ENCODE data around the gene WNT4. TPM values are rescaled to one million over a fixed set of nuclear protein-coding genes. Genes with fewer than 3 reads are reported as not detected.
"Not testable (repeated sequence)": the region's sequence is repeated elsewhere in the genome, so short reads cannot be mapped to it uniquely, and the experiment has no call there.

The WNT4 gene
- total RNA-seq, 4 donors from 2014 or later: 1.4 to 5.0 (median 2.5) TPM

- Histone ChIP-seq H3K27me3 (no peaks in the 10 kb centered on the region), H3K36me3 (peaks cover 0 to 77% (median 0%) of the 10 kb centered on the region in 3 donors), H3K9me3 (no peaks in the 10 kb centered on the region), H3K4me3 (no peak overlapping the region), H3K27ac (no peak overlapping the region), H3K4me1 (peaks cover 0 to 20% (median 10%) of the 10 kb centered on the region in 4 donors)
- TF ChIP-seq POLR2A (IDR thresholded peaks at IDR 0.05) (no peak), CTCF (IDR thresholded peaks at IDR 0.05) (no peak)
- no peak for DNase-seq
These were observed 49.4 kb downstream of the WNT4 start for GRCh38 chr1:22093513-22093912.

GRCh38 chr1:22092026-22092768 lies 50.7 kb downstream of the WNT4 start:
- H3K4me1 ChIP-seq: peaks cover 0 to 21% (median 12%) of the 10 kb centered on the region in 4 donors

DNA sequence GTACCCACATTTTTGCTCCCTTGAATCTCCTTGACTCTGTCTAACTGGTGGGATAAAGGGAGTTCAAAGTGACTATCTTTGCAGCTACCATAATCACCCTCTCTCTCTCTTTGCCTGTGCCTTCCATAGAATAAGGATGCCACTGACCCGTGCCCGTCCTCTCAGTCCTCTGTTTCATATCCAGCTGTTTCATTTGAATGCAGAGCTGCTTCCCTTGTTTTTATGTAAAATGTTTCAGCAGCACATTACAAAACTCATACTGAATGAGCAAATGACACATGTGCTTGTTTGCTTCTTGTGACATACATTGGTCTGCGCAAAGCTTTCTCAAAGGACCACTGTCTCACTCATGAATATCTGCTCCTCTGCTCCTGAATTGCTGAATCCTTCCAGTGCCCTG lies 52.0 kb downstream of the WNT4 start:
- Histone ChIP-seq H3K4me3 (no peak overlapping the region), H3K27me3 (no peaks in the 10 kb centered on the region), H3K27ac (no peak overlapping the region), H3K36me3 (peaks cover 0 to 73% (median 0%) of the 10 kb centered on the region in 3 donors), H3K9me3 (no peaks in the 10 kb centered on the region), H3K4me1 (peaks cover 0 to 21% (median 12%) of the 10 kb centered on the region in 4 donors)
- no peak for TF ChIP-seq CTCF (IDR thresholded peaks at IDR 0.05)
- TF ChIP-seq POLR2A (IDR thresholded peaks at IDR 0.05): no peak
- no peak for DNase-seq

More at GRCh38 chr1:22092026-22092768, 50.7 kb downstream of the WNT4 start:
- not testable (repeated sequence) for H3K27ac ChIP-seq, H3K9me3 ChIP-seq, H3K4me3 ChIP-seq, H3K27me3 ChIP-seq
- peak in 2 of 3 donors; percentile 58 to 65 for DNase-seq
- H3K36me3 ChIP-seq: peaks cover 0 to 73% (median 0%) of the 10 kb centered on the region in 3 donors

DNA sequence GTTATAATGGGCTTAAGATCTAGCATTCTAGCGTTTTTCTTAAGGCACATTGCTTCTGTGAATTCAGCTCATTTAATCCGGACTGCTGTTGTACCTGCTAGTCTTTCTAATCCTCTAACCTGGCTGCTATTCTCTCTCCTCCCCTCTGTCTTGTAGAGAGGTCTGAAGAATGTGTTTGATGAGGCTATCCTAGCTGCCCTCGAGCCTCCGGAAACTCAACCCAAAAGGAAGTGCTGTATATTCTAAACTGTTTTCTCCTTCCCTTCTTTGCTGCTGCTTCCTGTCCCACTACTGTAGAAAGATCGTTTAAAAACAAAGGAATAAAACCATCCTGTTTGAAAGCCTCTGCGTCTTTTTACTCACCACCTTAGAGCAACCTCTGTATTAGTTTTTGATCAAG lies 53.1 kb downstream of the WNT4 start:
- no peak for DNase-seq
- Histone ChIP-seq H3K36me3 (peaks cover 0 to 66% (median 0%) of the 10 kb centered on the region in 3 donors), H3K9me3 (no peaks in the 10 kb centered on the region), H3K27ac (no peak overlapping the region), H3K4me1 (peaks cover 0 to 21% (median 12%) of the 10 kb centered on the region in 4 donors), H3K27me3 (no peaks in the 10 kb centered on the region), H3K4me3 (no peak overlapping the region)
- TF ChIP-seq POLR2A (IDR thresholded peaks at IDR 0.05): no peak
- no peak for TF ChIP-seq CTCF (IDR thresholded peaks at IDR 0.05)

- Histone ChIP-seq H3K4me1 (peaks cover 0 to 21% (median 12%) of the 10 kb centered on the region in 4 donors), H3K9me3 (no peaks in the 10 kb centered on the region), H3K4me3 (no peak overlapping the region), H3K27me3 (no peaks in the 10 kb centered on the region), H3K27ac (no peak overlapping the region), H3K36me3 (peaks cover 0 to 63% (median 0%) of the 10 kb centered on the region in 3 donors)
- TF ChIP-seq CTCF (IDR thresholded peaks at IDR 0.05) (no peak), POLR2A (IDR thresholded peaks at IDR 0.05) (no peak)
- DNase-seq: no peak
These were observed 53.7 kb downstream of the WNT4 start for GRCh38 chr1:22089134-22089571.

DNA sequence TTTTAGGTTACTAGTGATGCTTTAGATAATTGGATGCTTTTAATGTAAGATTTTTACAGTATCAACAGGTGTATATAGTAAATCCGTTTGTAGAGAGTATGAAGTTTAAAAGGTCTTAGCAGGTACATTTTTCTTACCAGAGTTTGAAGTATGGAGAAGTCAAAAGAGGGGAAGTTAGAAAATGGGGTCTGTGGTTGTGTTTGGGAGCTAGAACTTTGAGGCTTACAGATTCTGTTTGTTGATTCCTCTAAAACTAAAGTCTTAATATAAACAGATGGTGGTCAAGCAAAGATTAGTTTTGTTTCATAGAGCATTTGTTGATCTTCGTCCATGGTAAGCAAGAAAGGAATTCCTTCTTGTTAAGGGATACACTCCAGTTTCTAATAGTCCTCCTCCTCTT lies 54.6 kb downstream of the WNT4 start:
- Histone ChIP-seq H3K4me1 (peaks cover 0 to 21% (median 12%) of the 10 kb centered on the region in 4 donors), H3K9me3 (no peaks in the 10 kb centered on the region), H3K27ac (no peak overlapping the region), H3K4me3 (no peak overlapping the region), H3K36me3 (peaks cover 0 to 60% (median 0%) of the 10 kb centered on the region in 3 donors), H3K27me3 (no peaks in the 10 kb centered on the region)
- TF ChIP-seq CTCF (IDR thresholded peaks at IDR 0.05) (no peak), POLR2A (IDR thresholded peaks at IDR 0.05) (no peak)
- DNase-seq: no peak

Data from Peyer's patch (tissue), 4 donors.